OCI-M2 (cell line): Measurements from ENCODE around the gene SMIM20.
A peak's percentile ranks its signal among the peaks of the same experiment; 100 is the strongest.
"Not testable (repeated sequence)": the region's sequence is repeated elsewhere in the genome, so short reads cannot be mapped to it uniquely, and the experiment has no call there.

Experiments
- DNase-seq: peaks from one replicate; lab custom pipeline; 2025; ENCODE audit not compliant: unreplicated experiment; lab: John Stamatoyannopoulos, UW

Gene SMIM20

DNA sequence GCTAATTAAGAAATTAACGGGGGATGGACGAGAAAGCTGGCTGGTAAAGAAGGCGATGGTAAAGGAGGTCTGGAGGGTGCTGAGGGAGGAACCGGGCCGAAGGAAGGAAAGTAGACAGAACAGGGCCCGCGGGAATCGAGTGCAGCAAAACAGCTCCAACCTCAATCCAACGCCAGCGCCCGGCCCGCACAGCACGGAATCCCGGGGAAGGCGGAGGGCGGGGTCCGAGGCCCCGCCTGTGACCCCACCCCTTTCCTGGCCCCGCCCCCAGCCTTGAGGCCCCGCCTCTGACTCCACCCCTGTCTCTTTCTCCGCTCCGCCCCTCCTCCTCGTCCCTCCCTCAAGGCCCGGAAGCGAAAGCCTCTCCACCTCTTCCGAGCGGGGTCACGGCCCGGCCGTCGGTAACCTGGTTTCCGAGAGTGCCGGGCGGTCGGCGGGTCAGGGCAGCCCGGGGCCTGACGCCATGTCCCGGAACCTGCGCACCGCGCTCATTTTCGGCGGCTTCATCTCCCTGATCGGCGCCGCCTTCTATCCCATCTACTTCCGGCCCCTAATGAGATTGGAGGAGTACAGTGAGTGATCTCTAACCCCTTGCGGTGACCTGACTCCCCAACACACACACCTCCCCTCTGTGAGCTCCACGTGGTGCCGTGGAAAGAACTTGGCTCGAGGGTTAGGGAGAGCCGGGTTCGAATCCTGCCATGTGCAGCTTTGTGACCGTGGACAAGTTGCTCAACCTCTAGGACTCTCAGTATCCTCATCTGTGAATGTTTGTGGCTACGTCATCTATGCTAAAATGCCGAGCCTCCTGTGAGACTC is at the start of gene SMIM20:
TSS of gene SMIM20 (plus strand) at position 370 of the 819 bp plus-strand sequence. CDS start at position 464, 94 bp downstream.
- peak; percentile 14 for DNase-seq

GRCh38 chr4:25865586-25865985 is 48.4 kb upstream of the SMIM20 start:
- no peak for DNase-seq

DNA sequence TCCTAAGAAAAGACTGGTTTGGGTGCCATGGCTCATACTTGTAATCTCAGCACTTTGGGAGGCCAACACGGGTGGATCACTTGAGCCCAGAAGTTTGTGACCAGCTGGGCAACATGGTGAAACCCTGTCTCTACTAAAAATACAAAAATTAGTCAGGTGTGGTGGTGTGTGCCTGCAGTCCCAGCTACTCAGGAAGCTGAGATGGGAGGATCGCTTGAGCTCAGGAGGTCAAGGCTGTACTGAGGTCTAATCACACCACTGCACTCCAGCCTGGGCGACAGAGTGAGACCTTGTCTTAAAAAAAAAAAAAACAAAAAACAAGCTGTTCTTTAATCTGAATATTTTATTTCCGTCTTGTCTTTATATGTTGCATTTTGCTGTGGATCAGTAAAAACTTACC is 47.6 kb upstream of the SMIM20 start:
- DNase-seq = not testable (repeated sequence)

DNA sequence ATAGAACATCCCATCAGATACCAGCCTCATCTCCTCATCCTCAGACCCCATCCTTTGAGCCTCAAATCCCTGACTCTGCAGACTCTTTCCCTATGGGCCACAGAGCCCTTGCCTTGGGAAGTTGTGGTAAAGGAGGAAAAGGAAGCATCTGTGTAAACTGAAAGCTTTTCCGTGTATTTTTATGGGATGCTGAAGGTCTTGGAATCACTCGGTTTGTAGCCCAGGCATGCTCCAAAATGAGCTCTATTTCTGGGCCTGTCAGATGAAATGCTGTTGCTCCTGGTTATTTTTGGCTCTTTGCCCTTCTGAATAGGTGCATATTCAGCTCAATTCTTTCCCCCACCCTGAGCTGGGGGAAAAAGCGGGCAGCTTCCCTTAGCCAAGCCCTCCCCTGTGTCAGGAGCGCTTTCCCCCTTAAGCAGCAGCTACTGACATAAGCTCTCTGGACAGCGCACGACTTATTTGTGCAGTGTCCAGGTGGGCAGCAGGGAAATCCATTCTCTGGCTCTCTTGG is 46.2 kb upstream of the SMIM20 start:
- DNase-seq = no peak

GRCh38 chr4:25870081-25870480 is 43.9 kb upstream of the SMIM20 start:
- no peak for DNase-seq

- no peak for DNase-seq
These were observed 41.0 kb upstream of the SMIM20 start for GRCh38 chr4:25872851-25873631.

DNA sequence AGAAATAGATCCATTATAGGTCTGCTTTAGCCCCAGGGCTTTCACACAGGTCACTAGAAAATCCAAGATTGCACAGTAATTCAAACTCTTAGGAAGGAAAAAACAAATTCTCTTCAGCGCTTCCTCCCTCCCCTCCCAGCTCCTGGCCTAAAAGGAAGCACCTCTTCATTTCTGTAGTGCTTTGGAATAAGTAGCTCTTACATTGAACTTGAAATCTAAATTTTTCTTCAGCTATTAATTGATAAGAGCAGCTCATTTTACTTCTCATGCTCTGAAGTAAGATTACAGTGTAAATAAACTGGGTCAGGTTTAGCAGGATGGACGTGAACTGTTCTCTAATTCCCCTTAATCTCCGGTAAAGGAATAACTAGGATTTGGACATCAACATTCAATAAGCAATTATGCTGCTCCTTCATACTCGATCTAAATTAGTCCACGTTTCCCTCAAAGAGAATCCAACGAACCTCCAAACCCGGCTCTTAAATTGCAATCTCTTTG is 40.3 kb upstream of the SMIM20 start:
- DNase-seq = no peak

DNA sequence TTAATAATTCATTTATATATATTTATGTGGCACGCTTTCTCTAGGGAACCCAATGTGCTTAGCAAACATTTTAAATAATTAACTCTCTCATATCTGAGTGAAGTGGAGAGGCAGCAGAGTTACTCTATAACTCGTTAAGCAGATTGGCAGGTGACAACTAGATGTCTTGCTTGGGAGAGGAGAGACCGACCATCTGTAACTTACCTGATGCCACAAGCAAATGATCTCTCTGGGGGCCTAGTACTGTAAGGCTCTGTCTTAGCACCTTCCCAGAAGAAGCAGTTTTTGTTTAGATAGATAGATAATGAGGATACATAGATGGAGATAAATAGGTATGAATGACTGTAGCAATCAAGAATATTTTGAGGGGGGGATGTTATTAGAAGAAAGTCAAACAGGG is 39.4 kb upstream of the SMIM20 start:
- no peak for DNase-seq

GRCh38 chr4:25875281-25875745 is 38.7 kb upstream of the SMIM20 start:
- no peak for DNase-seq

- no peak for DNase-seq
These were observed 35.3 kb upstream of the SMIM20 start for GRCh38 chr4:25878676-25879075.

DNA sequence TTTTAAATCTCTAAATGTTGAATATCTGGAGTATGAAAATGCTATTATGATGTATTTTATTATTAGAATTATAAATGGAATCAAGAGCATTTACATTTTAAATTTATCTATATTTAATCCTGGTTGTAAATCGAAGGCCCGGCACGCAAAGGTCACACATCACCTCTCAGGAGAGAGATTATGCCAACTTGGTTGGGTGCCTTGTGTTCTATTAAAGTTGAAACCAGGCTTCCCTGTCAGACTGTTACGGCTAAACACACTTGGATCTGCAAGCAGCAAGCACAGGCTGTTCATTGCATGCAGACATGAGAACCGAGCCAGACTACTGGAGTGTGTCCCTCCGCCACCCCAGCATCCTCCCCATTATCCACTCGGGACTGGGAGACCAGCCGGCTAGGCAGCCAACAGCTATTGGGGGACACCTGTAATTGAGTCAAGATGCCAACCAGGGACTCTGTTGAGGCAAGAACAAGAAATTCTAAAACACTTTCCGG is 34.9 kb upstream of the SMIM20 start:
- no peak for DNase-seq

DNA sequence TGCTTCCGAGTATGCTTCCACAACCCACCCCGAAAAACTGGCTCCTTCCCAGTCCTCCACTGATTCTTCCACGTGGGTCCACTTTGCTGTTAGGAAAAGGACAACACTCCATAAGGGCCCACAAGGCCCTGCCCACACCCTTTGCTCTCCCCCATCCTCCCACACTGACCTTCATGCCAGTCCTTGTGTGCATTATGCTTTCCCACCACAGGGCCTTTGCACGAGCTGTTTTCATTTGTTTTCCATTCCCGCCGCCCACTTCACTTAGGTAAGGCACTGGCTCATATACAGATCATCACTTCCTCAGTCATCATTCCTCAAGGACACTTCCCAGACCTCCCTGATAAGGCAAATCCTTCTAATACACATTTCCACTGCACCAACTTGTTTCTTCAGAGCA is 34.4 kb upstream of the SMIM20 start:
- no peak for DNase-seq

DNA sequence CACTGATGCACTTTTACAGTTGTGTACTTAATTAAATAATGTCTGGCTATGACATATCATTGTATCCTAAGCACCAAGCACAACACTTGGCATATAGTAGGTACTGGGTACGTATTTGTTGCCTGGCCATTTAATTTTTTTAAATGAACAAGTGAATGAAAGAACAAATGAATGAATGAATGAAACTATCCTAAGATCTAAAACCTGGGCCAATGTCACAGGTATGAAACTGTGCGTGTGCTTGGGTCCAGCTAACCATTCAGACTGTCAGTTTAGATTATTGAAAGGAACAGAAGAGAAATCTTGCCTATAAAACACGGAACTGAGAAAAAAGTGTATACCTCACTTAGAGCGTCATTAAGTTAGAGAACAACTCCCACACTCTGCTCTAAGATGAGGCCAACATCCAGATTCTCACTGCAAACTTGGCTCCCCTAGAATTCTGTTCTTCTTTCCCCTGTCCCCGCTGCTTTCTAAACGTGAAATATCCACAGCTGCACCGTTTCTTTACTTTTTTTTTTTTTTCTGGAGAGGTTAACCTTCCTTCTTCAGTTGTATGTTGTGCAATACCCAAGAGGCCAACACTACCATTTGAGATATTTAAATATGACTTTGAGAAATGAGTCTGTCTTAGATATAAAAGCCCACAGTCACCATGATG is 33.9 kb upstream of the SMIM20 start:
- no peak for DNase-seq

- no peak for DNase-seq
These were observed 32.8 kb upstream of the SMIM20 start for GRCh38 chr4:25881193-25881592.

GRCh38 chr4:25882226-25882625 is 31.8 kb upstream of the SMIM20 start:
- no peak for DNase-seq

- DNase-seq = no peak
These were observed 30.5 kb upstream of the SMIM20 start for GRCh38 chr4:25883565-25883964.

DNA sequence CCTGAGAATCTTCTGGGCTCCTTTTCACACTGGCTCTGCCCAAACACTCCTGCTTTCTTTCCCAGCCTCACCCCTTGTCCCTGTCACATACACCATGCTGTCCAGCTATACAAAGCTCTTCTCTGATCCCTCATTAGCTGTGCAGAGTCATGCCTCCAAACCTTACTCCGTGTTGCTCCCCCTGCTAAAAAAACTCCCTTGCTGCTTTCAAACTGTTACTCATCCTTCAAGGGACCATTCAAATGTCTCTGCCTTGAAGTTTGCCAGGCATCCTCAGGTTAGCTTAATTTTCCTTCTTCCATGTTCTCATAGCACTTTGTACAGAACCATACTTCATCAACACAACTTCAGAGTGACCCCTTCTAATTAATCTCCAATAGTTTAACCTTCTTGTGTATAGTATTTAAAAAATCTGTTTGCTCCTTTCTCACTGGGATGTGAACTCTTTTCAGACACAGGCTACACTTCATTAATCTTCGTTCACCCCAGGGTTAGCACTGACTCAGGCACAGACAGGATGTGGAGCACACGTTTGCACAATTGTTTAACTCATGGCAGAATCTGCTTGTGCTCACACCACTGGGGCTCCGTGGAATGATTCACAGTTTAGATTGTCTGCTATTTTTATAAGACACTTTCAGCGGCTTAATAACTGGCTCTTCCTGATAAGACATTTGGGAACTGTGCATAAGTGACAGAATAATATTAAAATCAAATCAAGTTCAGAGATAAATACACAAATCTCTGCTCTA is 29.8 kb upstream of the SMIM20 start:
- no peak for DNase-seq

GRCh38 chr4:25888781-25889180 is 25.2 kb upstream of the SMIM20 start:
- no peak for DNase-seq

DNA sequence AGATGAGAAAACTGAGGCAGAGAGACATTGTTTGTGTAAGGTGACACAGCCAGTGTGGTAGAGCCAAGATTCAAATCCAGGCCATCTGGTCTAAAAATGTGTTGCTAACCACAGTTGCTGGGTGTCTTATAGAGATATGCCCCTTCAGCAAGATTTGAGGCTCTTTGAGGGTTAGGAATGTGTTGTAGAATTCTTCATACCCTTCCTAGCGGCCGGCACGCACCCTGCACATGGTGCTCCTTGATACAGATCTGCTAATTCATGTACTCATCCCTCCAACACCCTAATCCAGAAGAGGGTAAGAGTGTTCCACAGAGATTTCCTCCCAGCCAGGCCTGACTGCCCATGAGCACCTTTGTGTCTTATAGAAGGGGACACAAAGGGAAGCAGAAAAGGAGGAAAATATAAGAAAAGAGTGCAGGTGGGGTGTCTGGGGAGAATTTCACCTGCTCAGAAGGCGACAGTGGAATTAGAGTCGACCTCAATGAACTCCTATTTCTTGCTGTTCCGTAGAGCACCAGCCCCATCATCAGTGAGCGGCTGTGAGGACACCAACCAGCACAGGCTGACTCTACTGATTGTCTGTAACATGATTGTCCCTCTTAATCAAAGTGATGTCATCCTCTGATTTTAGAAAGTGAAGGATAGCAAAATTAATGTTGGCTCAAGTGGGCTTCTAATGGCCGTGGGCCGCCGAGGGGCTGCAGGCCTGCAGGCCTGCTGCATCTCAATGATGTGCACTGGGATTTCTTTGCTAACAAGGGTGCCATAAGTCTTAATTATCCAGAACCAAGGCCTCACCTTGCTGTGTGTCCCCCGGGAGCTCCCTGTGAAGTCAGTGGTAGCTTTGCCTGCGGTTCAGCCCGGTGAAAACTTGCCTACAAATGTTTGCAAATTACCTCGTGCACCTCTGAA is 24.2 kb upstream of the SMIM20 start:
- DNase-seq = no peak
